Parathyroid adenoma (tissue), 2 donors: ENCODE measurements around the gene ACADS.
A peak's percentile ranks its signal among the peaks of the same experiment; 100 is the strongest.

ENCODE experiments used
- H2AFZ ChIP-seq: fragments of 300-600 bp; sonication (generic); one replicate; pipeline ENCODE4 v1.7.0; 2017; ENCODE audit warnings: antibody characterized with exemption, mild to moderate bottlenecking
- H3K27ac ChIP-seq: fragments of 300-600 bp; sonication (generic); one replicate; pipeline ENCODE4 v1.7.0; 2017
- H3K27me3 ChIP-seq: fragments of 300-600 bp; sonication (generic); one replicate; pipeline ENCODE4 v1.7.0; 2017; ENCODE audit warnings: low read length; ENCODE audit not compliant: control insufficient read depth, insufficient read depth
- H3K36me3 ChIP-seq: fragments of 300-600 bp; sonication (generic); one replicate; pipeline ENCODE4 v1.7.0; 2017; ENCODE audit warnings: low read length; ENCODE audit not compliant: control insufficient read depth, insufficient read depth
- H3K4me1 ChIP-seq: fragments of 300-600 bp; sonication (generic); one replicate; pipeline ENCODE4 v1.7.0; 2017; ENCODE audit warnings: control low read depth
- H3K4me2 ChIP-seq: fragments of 300-600 bp; sonication (generic); one replicate; pipeline ENCODE4 v1.7.0; 2017; ENCODE audit warnings: low read length
- H3K4me3 ChIP-seq: fragments of 300-600 bp; sonication (generic); one replicate; pipeline ENCODE4 v1.7.0; 2017; ENCODE audit warnings: low read depth, low read length
- H3K79me2 ChIP-seq: fragments of 300-600 bp; sonication (generic); one replicate; pipeline ENCODE4 v1.7.0; 2017; ENCODE audit warnings: control low read depth
- H3K9ac ChIP-seq: fragments of 300-600 bp; sonication (generic); one replicate; pipeline ENCODE4 v1.7.0; 2017; ENCODE audit warnings: mild to moderate bottlenecking
- H3K9me3 ChIP-seq: fragments of 300-600 bp; sonication (generic); one replicate; pipeline ENCODE4 v1.7.0; 2017; ENCODE audit warnings: low read length; ENCODE audit not compliant: control insufficient read depth
- CTCF ChIP-seq: fragments of 300-600 bp; sonication (generic); IDR thresholded peaks from one replicate; pipeline ENCODE4 v1.7.0; 2017; ENCODE audit warnings: antibody characterized with exemption, mild to moderate bottlenecking
- donor health status: primary hyperparathyroidism.

The ACADS gene

GRCh38 chr12:120705618-120706017 is 20.0 kb upstream of the ACADS start:
- no peaks in the 10 kb centered on the region for H3K9me3 ChIP-seq
- no peak overlapping the region for H3K9ac ChIP-seq
- no peaks in the 10 kb centered on the region for H3K27me3 ChIP-seq
- H3K4me3 ChIP-seq: no peak overlapping the region
- no peak overlapping the region for H3K4me2 ChIP-seq
- no peak overlapping the region for H2AFZ ChIP-seq
- H3K27ac ChIP-seq: no peak overlapping the region
- TF ChIP-seq CTCF: no peak
- H3K36me3 ChIP-seq: no peaks in the 10 kb centered on the region
- peaks cover 9% of the 10 kb centered on the region for H3K79me2 ChIP-seq
- H3K4me1 ChIP-seq: peaks cover 3% of the 10 kb centered on the region

- Histone ChIP-seq H3K9ac (no peak overlapping the region), H3K4me1 (peaks cover 3% of the 10 kb centered on the region), H3K4me3 (no peak overlapping the region), H2AFZ (no peak overlapping the region), H3K36me3 (no peaks in the 10 kb centered on the region), H3K4me2 (no peak overlapping the region), H3K79me2 (peaks cover 9% of the 10 kb centered on the region), H3K27ac (no peak overlapping the region), H3K9me3 (no peaks in the 10 kb centered on the region), H3K27me3 (no peaks in the 10 kb centered on the region)
- no peak for TF ChIP-seq CTCF
These were observed 19.6 kb upstream of the ACADS start for GRCh38 chr12:120706029-120706428.

- Histone ChIP-seq H2AFZ (no peak overlapping the region), H3K4me2 (no peak overlapping the region), H3K36me3 (no peaks in the 10 kb centered on the region), H3K9me3 (no peaks in the 10 kb centered on the region), H3K9ac (no peak overlapping the region), H3K27me3 (no peaks in the 10 kb centered on the region), H3K4me1 (peaks cover 10% of the 10 kb centered on the region), H3K4me3 (no peak overlapping the region), H3K27ac (no peak overlapping the region), H3K79me2 (peaks cover 12% of the 10 kb centered on the region)
- no peak for TF ChIP-seq CTCF
These were observed 17.0 kb upstream of the ACADS start for GRCh38 chr12:120708651-120709050.

GRCh38 chr12:120710031-120710804 is 15.4 kb upstream of the ACADS start, which contains the start of gene UNC119B:
Gene UNC119B (plus strand): TSS chr12:120710458. CDS start chr12:120710475, 17 bp downstream.
- peak within 1 kb of the TSS; percentile 77 for H3K27ac ChIP-seq
- peak within 1 kb of the TSS; percentile 92 for H3K9ac ChIP-seq
- peaks cover 23% of the 10 kb centered on the region for H3K79me2 ChIP-seq
- H3K36me3 ChIP-seq: no peaks in the 10 kb centered on the region
- H3K4me1 ChIP-seq: peaks cover 10% of the 10 kb centered on the region
- H3K9me3 ChIP-seq: no peaks in the 10 kb centered on the region
- peak within 1 kb of the TSS; percentile 95 for H2AFZ ChIP-seq
- H3K4me2 ChIP-seq: peak within 1 kb of the TSS; percentile 74
- no peak for TF ChIP-seq CTCF
- no peaks in the 10 kb centered on the region for H3K27me3 ChIP-seq
- peak within 1 kb of the TSS; percentile 79 for H3K4me3 ChIP-seq
